Stimulated activated CD4-positive, alpha-beta T cell treated with anti-CD3 and anti-CD28 coated beads, Interleukin-4, amount 100 ng/mL, for 24 hours (primary cell): Measurements from ENCODE around the gene C1QTNF2.

Experiments
- DNase-seq: peaks from one replicate; pipeline ENCODE4 v3.0.0-alpha.2; 2020

Gene C1QTNF2

DNA sequence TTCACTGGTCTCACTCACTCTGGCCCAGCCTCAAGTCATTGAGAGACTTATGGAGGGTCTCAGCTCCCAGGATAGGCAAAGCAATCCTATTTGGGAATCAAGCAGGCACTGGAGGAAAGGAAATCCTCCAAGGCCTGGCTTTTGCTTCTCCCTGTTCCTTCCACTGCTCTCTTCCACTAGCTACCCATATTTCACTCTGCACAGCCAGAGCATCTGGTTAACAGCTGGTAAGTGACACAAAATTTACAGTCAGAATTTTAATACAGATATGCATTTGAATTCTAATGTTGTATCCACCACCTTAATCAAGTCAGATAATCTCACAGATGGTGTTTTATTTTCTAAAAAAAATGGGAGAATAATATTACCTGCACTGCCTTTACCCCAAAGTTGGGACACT lies 868 bp upstream of the C1QTNF2 start:
- no peak for DNase-seq

DNA sequence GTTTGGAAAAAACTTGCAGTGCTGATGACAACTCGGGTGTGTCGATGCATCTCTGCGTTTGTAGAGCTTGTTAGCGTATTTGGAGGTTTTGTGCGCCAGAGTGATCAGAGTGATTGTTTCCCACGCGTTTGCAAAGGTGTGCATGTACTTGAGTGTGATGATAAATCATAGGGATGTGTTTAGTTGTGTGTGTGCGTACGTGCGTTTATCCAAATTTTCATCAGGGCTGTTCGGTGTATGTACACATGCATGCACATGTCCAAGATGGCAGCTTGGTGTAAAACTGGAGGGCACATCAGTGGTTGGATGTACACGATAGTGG lies 248 bp upstream of the C1QTNF2 start:
- no peak for DNase-seq

DNA sequence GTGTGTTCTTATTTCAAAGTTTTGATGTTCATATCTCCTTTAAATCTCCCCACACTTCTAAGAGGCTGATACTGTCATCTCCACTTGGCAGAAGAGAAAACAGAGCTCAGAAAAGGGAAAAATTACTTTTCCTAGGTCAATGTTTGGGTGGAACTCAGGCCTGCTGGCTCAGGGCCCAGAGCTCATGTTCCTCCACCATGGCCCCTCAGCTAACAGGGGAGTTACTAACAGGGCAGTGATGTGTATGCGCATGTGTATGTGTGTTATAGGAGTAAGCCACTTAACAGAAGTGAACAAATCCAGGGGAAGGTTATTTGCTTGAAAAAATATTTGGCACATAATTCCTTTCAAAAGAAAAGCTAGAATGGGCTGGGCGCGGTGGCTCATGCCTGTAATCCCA lies 2.5 kb downstream of the C1QTNF2 start:
- DNase-seq = no peak

DNA sequence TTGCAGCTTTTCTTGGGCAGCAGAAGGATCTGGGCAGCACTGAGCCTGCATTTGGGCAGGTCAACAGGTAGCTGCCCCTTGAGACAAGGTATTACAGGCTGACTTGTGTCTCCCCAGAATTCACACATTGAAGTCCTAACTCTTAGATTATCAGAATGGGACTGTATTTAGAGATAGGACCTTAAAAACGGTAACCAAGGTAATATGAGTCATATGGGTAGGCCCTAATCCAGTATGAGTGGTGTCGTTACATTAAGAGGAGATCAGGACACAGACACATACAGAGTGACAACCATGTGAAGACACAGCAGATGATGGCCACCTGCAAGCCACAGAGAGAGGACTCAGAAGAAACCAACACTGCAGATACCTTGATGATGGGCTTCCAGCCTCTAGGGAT lies 3.2 kb downstream of the C1QTNF2 start:
- no peak for DNase-seq

DNA sequence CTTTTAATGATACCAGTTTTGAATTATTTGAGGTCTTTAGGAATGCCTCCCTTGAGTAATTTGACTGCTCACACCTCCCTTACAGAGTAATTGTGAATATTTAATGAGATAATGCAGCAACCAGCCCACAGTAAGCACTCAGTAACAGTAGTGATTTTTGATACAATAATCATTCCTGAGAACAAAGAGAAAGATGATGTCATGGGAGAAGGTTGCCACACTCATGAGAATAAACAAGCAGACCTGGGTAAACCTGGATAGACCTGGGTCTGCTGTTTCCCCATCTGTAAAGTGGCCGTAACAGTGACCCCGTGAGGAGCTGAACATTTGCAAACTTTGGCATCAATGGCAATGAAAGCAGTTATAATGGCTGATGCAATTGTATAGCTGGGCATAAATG lies 4.2 kb downstream of the C1QTNF2 start:
- DNase-seq = no peak

DNA sequence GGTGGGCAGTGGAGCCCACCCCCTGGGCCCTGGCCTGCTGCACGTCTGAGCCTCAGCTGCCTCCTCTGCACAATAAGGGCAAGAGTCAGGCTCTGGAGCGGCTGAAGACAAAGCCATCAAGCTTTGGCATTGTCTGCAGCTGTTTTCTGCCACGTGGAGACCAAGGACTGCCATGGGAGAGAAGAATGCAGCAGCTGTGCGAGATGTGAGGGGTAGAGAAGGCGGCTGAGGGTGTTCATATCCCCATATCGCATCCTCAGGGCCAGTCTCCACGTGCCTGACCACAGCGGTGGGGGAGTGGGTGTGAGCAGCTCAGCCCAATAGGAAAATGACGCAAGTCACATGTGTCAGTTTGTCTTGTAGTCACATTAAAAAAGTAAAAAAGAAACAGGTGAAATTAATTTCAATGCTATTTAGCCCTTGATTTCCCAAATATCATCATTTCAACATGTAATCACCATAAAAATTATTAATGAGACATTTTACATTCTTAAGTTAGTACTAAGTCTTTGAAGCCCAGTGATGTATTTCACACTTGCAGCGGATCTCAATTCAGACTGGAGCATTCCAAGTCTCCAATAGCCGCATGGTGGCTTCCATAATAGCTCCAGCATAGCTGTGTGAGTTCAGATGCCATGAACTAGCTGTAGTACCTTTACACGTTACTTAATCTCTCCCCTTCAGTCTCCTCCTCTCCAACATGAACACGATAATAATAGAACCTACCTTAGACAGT lies 6.6 kb downstream of the C1QTNF2 start:
- DNase-seq = no peak

DNA sequence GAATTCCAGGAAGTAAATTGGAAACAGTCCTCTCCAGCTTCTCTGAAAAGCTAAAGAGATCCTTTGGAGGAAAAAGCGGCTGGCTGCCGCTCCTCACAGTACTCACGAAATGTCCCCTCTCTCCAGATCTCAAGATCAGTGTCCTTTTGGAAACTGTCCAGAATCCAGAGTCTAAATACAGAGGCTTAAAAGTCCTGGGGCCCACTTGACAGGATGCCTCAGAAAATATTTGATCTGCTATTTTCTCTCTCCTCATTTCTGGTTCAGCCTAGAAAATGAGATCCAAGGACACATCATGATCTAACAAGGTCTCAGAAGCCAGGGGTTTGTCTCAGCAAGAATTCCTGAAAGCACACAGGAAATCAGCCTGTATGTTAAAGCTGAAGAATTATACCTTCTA lies 7.2 kb downstream of the C1QTNF2 start:
- DNase-seq = no peak

DNA sequence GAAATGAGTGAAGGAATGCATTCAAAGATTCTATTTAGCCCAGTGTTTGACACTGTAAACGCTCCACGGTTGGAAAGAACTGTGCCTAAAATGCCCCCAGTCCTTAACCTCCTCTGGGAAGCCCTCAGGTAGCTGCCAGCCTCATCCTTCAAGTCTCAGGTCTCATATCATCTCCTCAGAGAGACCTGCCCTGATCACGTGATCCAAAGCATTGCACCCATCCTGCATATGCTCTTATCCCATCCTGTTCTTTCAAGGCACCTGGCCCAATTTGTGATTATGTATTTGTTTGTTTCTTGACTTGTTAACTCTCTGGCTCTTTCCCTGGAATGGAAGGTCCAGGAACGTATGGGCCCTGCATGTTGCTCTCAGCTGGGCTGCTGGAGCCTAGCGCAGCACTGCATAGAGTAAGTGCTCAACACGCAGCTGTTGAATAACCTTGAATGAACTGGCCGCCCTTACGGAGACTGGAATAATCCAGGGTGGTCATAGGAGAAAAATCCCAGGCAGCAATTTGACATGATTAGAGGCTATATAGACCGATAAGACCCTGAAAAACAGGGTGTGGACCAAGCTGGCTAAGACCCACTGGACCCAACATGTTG lies 8.7 kb downstream of the C1QTNF2 start:
- no peak for DNase-seq

DNA sequence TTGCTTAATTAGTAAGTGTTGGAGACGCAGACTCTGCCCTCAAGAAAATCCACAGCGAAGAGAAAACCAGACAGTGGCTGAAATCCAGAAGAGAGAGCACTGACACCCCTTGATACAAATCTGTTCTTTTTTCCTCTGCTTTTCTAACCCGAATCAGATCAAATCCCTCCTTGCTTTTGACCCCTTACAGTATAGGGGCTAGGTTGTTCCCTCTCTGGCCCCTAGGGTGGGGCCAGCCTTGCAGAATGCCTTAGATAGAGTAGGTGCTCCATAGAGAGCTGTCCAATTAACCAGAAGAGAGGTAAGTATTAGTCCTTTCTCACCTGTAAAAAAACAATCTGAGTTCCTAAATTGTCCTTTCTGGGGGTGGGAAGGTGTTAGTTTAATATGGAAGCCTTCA lies 10.1 kb downstream of the C1QTNF2 start:
- DNase-seq = no peak

DNA sequence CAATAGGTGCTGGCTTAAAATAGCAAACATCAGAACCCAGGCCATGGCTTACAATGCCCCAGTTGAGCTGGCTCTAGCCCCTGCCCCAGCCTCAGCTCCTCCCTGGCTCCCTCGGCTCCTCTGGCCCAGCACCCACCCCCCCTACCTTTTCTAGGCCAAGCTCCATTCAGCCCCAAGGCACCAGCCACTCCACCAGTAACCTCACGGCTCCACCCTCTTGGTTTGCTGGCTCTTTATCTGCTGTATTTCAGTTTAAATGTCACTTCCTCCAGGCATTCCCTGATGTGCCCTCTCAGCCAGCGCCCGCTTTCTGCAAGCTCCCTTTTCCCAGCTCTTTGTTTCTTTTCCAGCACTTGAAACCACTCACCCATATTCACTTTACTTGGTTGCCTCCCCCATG lies 10.6 kb downstream of the C1QTNF2 start:
- no peak for DNase-seq

DNA sequence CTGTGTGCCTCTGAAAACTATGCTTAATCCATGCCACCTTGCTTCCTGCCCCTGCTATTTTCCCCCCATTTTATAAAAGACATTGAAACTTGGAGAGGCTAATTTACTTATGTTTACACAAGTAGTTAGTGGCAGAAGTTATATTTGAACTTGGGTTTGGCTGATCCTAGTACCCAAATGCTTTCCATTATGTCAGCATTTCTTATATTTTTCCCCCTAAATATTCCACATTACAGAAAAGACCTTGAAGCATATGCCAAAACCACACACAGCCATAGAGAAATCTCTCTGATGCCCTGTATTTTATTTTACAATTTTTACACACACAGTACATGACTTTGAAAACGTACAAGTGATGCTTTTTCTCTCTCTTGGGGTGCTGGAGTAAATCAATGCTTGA lies 11.2 kb downstream of the C1QTNF2 start:
- DNase-seq = no peak

DNA sequence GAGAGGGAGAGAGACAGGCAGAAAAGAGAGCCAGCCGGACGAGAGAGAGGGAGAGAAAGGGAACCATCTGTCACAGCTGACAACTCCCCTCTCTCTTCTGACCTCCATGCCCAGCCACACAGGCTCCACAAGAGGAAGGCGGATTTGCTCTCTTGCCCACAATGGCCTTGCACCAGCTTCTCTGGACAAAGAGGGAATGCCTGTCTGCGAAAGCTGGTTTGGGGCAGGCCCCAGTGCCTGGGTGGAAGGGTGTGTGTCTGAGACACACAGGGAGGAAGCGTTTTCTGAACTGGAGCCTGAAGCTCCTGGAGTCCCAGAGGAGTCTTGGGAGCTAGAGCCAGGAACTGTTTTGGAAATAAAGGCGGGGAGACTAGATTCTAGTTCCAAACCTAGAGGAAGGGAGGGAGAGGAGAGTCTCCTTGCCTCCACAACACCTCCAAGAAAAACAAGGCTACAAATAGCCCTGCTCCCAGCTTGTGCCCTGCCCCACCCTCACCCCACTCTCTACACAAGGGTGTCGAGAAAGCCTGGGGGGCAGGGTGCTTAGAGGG lies 12.5 kb downstream of the C1QTNF2 start:
- no peak for DNase-seq

DNA sequence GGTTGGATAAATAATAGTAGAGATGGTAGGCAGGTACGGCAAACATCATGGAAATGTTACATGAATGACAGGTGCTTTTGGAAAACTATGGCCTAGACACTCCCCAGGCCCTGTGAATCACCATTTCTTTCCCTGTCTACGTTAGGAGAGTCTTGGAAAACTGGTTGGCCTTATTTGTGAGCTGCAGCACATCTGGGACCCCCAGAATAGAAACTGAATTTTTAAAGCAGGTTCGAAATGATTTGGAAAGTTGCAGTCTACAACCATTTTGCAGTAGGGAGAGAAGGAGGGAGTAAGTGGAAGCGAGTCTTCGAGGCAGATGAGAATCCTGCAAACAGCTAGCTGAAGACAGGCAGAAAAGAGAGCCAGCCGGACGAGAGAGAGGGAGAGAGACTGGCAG lies 13.0 kb downstream of the C1QTNF2 start:
- DNase-seq = no peak

DNA sequence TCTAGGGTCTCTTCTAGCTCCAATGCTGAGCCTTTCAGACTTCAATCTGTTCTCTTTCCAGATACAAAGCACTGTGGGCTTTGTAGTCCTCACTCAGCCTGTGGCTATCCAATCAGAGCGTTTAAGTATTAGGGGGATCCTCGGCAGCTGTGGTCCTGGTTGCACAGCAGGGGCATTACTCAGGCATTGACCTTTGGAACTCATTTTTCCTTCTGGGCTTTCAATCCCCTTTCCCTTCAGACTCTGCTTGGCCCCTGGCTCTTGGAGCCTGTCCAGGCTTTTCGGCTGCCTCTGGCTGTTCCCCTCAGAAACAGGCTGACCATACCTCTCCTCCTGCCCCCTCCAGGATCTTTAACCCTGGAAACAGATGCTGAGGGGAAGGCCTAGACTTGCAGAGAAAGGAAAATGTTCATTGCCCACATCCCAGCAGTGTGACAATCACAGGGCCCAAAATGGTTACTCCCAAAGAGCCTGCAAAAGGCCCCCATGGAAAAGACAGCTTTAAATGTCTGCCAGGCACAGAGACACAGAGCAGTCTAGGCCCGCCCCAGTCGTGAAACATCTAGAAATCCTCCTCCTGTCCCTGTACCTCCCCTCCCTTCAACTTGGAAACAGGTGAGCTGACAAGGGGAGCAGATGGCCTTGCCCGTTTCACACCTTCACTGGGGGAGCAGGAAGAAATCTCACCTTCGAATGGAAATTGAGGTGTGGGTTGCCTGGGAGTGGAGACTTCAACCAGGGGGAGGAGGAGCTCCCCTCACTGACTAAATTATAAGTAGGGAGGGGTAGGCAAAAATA lies 13.7 kb downstream of the C1QTNF2 start:
- DNase-seq = no peak

DNA sequence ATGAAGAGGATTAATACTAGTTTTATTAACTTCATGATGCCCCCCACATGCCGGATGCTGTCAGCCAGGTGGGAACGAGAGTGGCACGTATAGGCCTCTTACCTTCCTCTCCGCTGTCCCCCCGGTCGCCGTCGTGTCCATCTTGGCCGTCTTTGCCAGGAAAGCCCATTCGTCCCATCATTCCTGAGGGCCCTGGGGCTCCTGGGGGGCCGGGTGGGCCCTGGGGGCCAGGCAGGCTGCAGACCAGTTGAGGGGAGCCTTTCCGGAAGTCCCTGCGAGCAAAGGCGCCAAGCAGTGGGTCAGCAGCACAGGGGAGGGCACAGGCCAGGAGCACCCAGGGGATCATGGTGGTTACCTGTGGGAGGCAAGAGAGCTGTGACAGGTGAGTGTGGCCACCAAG lies 15.8 kb downstream of the C1QTNF2 start:
- no peak for DNase-seq

DNA sequence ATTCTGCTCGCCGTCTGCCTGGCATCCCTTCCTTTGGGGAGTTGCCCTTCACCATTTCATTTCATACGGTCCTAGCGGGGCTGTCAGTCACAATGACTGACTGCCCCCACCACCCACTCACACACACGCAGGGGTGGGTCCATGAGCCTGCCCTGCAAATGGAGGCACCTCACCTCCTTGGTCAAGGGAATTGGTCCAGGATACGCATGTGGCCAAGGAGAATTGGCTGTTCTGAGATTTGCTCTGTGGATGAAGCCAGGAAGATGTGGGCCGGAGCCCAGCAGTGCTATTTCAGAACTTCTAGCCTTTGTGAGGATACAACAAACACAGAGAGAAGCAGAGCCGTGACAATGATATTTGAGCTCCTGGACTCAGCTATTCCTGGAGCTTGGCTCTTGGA lies 17.0 kb downstream of the C1QTNF2 start:
- no peak for DNase-seq

DNA sequence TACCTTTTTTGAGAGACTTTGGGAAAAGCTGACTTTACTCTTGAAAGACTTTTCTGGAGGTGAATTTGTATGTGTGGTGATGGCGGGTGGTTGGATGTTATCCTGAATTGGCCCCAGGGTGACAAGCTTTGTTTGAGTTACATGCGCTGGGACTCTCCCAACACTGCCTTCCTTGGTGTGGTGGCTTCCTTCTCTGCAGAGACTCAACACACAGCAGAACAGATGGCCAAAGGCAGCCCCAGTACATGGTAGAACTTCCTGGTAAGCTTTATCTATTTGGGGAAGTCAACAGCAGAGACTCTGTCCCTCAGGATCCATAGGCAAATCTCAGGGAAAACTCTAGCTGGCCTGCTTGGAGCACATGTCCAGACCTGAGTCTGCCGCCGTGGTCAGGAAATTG lies 18.1 kb downstream of the C1QTNF2 start:
- no peak for DNase-seq

DNA sequence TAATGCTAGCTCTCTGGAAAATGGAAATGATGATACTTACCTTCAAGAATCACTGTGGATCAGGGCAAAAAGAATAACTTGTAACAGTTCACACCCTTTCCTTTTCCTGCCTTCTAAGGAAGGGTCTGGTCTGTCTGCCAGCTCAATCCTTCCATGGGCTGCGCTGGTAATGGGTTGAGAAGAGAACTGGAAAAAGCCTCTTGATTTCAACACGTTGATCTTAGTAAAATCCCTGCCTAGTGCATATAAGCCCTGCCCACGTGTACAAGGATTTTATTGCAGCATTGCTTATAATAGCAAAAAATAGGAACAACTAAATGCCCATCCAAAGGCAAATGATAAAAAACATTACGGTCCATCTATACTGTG lies 20.5 kb downstream of the C1QTNF2 start:
- no peak for DNase-seq

DNA sequence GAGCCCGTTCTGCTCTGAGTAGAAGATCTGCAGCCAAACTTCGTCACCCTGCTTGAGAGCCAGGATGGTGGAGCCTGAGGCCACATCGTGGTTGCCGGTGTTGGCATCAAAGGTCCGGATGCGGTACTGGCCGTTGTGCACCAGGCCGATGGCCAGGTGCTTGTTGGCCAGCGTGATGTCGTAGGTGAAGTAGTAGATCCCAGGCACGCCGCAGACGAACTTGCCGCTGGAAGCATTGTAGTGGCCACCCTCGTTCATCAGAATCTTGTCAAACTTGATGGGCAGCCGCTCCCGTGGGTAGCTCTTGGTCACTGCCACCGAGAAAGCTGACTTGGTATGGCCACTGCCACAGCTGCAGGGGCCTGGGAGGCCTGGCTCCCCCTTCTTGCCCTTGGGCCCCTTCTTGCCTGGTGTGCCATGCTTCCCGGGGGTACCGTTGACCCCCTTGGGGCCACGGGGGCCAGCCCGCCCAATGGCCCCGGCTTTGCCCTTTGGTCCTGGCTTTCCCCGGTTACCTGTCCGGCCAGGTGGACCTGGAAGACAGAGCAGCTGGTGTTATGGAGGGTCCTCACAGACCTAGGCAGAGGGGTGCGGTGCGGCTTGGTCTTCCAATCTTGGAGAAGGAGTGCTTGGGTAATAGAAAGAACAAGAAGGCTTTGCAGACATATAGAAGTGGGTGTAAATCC lies 21.0 kb downstream of the C1QTNF2 start:
- no peak for DNase-seq

DNA sequence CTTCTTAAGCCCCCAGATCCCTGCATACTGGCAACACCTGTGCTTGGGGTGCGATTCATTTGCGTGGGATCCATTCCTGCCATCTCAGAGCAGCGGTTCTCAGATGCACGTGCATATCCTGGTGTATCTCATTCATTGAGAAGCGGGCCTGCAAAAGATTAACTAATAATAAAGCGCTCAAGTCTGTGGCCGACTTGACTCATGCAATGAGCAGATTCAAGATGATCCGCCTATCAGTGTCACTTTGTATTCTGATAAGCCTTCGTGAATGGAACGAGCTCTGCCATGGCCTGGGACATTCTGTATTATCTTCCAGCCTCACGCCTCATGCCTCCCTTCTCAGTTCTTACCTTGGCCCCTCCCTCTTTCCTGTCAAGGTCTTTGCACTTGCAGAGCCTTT lies 22.3 kb downstream of the C1QTNF2 start:
- no peak for DNase-seq

DNA sequence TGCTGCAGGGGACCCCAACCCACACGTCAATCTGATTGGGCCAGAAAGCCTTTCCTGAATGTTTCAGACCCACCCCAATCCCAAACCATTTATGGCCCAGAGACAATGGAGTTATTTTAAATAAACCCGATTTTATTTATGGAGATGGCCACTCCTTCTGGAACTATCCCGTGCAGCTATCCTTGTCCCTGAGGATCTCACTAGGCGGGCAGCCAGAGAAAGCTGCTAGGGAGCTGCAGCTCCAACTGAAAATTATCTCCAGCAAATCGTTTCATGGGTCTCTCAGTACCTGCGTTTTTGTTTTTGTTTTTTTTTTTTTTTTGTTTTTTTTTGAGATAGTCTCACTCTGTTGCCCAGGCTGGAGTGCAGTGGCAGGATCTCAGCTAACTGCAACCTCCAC lies 23.0 kb downstream of the C1QTNF2 start:
- DNase-seq = no peak

DNA sequence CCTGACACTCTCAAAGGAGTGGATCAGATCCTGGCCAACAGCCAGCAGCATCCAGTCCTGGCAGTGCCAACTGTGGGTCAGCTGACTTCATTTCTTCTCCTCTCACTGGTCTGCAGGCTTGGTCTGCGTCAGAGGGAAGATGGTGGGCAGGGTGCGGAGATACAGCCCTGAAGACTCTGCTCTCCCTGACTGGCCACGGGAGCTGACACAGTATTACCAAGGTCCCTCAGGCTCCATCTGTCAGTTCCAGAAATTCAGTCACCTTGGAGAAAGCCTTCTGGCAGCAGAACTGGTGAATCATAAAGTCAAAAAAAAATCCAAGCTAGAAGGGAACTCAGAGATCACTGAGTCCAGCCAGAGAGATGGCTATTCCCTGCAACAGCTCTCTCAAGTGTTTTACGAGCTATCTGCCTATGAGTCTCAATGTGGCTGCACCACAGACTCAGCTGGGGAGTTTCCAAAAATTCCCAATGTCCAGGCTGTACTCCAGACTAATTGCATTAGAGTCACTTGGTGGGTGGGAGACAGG lies 27.9 kb downstream of the C1QTNF2 start:
- no peak for DNase-seq

DNA sequence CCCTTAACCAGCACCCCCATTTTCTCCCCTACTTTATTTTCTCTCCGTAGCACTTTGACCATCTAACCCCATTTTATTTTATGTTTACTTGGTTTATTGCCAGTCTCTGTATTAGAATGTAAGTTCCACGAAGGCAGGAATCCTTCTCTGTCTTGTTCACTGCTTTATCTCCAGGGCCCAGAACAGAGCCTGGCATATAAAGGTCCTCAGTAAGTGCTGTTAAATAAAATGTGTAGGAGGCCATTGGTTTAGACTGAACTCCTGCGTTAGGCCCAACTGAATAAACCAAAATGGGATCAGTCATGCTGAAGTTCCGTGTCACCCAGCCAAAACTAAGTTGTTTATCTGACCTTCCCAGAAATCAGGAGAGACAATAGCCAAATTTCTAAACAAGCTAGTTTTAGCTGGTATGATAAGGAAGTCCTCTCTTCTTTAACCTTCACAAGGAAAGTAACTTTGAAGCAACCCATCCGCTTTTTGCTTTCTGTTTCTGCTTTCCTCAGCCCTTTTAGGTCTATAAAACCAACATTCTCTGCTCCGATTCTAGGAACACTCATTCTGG lies 29.0 kb downstream of the C1QTNF2 start:
- DNase-seq = no peak
